Stimulated activated CD4-positive, alpha-beta T cell treated with anti-CD3 and anti-CD28 coated beads, Interleukin-2, amount 100 ng/mL, for 48 hours (primary cell): ENCODE results near the gene PATJ.

Experiments used
- DNase-seq, 2 donors: peaks; one replicate each; pipeline ENCODE4 v3.0.0-alpha.2; 2020

The PATJ gene

DNA sequence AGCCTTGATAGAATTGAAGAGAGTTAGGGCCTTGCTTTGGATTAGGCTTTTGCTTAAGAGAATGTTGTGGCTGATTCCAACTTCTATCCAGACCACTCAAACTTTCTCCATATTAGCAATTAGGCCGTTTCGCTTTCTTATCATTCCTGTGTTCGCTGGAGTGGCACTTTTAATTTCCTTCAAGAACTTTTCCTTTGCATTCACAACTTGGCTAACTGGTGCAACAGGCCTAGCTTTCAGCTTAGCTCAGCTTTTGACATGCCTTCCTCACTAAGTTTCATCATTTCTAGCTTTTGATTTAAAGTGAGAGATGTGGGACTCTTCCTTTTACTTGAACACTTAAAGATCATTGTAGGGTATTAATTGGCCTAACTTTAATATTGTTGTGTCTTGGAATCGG, 268.7 kb downstream of the PATJ start:
- DNase-seq, result no peak

DNA sequence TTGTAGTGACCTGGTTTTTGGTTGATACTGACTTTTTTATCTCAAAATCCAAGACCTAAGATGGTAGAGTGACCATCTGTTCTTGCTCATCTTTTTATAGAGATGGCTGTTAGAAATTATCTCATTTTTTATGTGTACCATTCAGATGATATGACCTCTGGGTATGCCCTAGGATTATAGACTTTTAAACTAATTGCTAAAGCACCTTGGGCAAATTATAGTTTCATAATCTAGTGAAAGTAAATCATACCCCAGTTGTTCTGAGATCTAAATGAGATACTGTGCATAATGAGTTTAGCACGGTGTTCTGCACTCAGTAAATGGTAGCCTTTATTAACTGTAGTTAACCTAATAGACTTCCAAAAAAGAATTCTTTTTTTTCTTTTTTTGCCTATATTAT, 269.8 kb downstream of the PATJ start:
- no peak for DNase-seq

DNA sequence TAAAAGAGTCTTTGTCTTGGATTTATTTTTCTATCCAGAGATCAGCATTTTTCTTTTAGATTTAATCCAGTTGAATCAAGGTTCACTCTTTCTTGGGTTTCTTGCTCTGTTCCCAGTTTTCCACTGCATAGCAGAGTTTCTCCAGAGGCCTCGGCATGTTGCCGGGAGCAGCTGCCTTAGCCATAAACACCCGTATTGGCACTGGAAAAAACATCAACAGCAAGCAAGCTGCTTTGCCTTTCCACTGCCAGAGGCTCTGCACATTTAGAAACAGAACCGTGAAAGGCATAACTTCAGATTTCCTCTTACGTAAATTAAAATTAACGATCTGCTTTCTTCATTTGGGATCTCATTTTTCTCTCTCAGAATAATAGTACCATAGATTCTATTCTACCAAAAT, 270.6 kb downstream of the PATJ start:
- DNase-seq, result no peak

DNA sequence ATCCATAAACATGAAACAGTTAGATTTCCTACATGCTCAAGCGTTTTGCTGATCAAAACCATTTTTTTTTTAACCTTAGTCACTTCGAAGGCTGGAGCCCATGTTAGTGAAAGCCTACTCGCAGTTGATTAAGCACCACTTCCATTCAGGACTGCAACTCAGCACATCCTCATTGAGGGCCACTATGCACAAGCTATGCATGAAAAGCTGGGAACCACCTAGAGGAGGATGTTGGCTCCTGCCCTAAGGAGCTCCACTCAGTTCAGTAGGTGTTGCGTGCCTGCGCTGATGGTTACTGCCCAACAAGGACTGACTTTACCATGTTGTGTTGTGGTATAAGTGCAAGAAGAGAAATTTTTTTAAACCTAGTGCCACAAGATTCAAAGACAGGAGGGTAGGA, 271.0 kb downstream of the PATJ start:
- DNase-seq, result no peak

DNA sequence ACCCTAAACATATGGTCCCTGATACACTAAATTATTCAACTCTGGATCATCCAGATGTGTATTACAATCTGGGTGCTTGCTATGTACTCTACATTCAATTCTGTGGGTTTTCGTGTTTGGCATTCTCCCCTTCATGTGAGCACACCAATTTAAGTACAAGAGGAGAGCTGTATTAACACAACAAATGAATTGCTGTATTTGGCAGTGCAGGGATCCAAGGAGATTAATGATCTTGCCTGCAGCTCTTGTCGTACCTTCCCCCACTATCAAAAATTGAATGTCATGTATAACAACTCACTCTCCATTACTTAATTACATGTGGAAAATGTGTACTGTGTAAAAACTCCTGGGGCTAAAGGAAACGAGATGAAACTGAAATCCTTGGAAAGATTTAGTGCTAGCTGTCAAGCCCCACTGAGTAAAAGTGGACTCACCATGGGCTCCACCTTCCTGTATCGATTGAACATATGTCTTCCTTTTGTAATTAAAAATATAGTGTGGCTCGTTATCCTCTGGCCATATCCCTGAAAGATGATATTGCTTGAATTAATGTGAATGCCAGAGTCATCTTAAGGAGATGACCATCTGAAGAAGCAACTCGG, 280.2 kb downstream of the PATJ start:
- DNase-seq, result no peak

DNA sequence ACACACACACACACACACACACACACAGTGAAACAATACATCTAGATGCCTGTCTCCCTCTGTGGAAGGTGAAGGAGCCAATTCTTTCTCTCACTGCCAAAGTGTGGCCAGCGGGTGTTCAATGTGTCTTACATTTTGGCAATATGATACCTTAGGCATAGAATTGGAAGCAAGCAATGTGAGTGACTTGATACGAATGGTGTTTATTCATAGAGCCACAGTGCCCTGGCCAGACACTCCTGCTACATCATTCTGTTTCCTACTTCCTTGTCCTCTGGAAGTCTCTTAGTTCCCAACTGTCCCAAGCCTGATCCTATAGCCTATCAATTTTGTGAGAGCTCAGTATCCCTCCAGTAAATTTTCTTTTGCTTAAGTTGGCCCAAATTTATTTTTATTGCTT, 282.4 kb downstream of the PATJ start:
- DNase-seq, result no peak

DNA sequence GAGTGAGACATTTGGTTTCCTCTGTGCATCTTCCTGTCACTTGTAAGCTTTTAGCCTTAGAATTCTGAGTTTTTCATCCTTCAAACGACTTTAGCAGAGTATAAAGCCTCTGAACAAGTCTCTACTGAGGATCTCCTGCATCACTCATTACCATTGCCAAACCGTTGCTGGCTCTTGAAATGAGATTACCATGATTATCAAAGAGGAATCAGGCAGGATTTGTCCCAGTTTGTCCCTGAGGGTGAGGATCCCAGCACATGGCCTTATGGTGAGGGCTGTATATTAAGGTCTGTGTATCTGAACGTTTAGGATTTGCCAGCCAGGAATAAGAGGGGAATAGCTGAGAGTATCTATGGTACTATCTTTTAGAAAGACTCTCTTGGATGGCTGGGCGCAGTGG, 282.9 kb downstream of the PATJ start:
- no peak for DNase-seq

DNA sequence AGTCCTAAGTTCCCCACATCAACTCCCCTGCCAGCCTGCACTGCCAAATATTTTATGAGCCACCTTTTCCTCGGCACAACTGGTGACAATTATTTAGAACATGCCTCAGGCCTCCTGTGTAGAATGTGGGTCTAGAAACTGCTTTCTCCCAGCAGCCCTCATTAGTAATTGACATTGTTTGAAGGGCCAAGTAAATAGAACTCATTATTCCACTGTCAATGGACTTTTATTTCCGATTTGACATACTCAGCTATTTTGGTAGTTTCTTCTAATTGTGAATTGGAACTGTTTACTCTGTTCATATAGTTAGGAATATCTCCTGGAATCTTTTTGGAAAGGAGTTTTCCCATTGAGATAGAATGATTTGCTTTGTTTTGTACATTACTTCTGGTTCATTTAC, 283.6 kb downstream of the PATJ start:
- DNase-seq, result no peak

DNA sequence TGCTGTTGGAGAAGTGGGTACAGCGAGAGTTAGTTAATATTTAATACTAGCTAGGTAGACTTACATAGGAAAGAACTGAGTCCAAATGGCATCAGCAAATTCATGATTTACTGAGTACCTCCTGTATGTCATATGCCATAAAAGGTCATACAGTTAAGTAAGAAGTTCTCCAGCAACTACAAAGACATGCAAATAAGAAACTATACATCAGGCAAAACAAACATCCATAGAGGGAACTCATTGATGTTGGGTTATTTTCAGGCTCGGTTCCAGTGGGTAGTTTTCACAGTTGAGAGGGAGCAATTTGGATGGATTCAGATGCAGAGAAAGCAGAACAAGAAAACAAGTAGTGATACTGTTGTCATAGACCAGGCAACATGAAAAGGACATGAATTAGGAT, 287.4 kb downstream of the PATJ start:
- no peak for DNase-seq

DNA sequence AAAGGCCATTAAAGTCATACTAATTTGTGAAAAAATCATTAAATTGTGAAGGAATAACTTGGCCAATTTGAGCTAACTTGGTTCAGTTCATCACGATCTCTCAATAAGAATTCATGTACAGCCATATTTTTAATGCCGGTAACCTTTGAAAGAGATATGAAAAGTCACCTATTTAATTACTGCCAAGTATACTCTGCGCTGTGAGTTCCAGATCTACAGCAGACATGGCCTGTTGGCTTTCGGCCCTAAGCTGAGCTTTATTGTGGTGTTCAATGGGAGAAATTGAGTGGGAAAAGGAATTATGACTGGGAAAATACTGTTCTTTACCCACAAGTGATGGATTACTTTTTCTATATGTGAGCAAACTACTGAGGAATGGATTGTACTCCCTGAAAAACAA, 292.5 kb downstream of the PATJ start:
- DNase-seq, result no peak

DNA sequence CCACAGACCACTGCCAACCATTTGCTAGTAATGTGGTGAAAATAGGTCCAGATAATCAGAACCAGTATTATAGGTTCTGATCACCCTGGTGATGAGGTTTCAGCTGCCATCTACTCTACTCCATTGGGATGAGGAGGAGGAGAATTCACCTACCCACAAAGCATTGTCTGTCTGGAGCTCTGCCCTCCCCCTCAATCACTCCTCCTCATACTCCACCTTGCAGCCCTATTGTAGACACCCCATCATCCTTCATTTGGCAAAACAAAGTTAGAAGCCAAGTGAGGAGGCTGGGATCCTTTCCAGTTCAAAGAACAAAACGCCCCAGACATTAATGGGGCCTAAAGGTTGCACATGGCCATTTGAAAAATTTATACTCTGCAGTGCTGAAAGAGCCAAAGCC, 295.0 kb downstream of the PATJ start:
- no peak for DNase-seq

DNA sequence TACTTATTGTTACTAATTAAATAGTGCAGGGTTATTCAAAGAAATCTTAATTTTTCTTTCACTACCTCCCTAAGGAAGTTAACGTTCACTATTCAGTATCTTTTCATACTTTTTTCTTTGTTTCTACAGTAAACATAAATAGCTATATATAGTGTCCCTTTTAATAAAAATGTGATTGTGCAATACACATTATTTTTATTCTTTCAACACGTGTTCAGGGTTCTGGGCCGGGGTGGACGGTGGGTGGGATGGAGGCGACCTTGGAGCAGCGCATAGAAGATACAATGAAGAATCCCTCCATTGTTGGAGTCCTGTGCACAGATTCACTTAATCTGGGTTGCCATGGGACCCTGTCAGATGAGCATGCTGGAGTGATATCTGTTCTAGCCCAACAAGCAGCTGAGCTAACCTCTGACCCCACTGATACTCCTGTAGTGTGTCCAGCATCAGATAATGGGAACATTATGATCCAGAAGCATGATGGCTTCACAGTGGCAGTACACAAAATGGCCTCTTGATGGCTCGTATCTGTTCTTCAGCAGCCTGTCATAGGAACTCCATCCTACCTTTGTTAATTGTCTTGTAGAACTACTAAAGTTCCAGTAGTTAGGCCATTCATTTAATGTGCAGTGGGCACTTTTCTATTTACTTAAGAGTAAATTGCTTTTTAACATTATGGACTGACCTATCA, 296.5 kb downstream of the PATJ start:
- no peak for DNase-seq

DNA sequence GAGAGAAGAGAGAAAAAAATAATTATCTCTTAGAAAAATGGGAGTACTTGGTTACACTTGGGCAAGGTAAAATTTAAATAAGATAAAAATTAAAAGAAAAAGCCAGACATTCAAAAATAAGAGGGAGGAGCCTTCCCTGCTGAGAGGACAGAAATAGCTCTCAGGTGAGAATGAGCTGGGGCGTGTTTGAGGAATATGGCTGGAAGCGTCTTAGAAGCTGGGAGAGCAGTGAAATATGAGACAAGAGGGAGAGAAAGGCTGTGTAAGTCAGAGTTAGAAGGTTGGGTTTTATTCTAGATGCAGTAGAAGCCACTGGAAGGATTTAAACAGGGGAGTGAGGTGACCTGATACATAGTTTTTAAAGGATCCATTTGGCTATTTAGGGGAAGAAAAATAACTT, 298.2 kb downstream of the PATJ start:
- no peak for DNase-seq

DNA sequence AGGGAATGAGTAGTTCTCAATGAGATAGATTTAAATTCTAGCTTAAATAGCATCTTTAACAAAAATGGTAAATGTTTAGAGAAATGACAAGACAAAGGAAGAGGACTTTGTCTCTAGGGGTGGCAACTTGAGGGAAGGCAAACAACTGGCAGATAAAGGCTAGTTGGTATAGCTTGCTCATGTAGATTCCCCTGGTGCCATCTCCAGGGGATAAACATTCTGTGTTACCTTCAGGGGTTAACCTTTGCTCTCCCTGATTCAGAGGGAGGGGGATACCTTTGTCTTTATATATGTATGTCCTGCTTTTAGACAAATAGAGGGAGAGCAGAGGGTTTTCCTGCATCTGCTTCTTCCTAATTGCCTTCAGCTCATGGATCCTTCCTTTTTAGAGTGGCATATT, 298.7 kb downstream of the PATJ start:
- DNase-seq, result no peak

DNA sequence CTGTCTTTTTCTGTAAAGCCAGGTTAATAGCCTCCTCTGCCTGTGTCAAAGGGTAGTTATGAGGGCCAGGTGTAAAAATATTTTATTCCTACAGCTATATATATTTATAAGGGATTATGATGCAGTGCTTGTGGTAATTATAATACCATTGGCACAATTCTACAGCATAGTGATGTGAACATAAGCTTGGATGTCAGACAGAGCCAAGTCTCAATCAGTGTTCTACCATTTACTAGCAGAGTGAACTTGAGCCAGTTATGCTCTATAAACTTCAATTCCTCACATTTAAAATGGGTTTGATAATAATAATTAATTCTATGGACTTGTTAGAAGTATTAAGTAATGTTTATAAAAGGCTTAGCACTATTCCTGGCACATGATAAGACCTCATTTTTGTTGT, 300.9 kb downstream of the PATJ start:
- DNase-seq, result no peak

DNA sequence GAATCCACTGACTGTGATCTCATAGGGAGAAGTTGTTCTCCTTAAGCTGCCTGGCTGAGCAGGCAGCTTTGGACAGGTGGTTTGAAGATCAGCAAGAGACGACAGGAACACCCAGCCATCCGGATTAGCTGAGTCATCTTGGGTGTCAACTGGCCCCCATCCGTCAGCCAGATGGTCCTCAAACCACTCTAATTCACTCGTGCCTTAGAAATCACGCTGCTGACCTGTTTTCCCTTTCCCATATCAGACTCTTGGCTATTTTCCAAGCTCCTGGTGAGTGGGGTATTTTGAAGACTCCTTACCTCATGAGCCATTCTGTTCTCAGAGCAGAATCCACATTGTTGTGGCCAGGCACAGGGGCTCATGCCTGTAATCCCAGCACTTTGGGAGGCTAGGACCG, 303.3 kb downstream of the PATJ start:
- no peak for DNase-seq

DNA sequence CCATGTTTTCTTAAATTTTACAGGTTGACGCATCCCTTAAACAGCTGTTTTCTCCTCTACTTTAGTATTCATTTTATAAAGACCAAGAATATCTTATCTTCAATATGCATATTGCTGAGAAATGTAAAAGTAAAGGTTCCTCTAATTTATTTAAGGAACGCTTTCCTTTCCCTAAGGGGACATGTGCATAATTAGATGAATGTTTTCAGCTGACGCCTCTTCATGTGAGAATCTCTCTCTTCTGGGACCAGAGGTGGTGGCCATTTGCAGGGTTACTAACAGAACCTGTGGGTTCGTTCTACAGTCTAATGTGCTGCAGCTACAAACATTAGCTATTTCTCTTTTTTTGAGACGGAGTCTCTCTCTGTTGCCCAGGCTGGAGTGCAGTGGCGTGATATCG, 304.6 kb downstream of the PATJ start:
- DNase-seq, result no peak

DNA sequence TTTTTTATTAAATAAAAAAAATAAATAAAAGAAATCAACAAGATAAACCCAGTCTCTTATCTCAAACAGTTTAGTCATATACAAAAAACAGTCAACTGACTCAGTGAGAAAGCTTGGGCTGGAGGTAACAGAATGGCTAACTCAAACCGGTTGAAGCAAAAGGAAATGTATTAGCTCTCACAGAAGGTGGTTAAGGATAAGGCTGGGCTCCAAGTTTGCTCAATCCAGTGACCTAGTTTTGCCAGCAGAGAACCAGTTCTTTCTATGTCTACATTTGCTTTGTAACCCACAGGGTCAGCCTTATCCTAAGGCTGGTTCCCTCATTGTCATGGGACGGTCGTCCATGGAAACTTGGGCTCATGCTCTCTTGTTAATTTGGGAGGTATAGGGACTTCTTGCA, 307.9 kb downstream of the PATJ start:
- no peak for DNase-seq

DNA sequence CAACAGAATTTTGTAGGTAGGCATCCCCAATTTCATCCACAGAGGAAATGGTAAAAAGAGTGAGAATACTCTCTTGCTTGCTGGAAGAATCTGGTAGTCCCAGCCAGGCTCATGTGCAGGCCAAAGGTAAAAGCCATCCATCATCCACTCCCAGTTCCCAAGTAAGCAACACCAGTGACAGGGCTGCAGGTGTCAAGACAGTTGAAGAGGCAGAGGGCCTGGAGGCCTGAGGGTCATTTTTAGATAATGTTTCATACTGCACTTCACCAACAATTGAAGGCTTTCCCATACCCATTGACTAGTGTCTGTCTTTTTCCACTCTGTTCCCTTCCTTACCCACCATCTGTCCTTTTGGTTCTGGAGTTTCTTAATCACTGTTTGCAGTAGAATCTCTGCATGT, 310.7 kb downstream of the PATJ start:
- no peak for DNase-seq

DNA sequence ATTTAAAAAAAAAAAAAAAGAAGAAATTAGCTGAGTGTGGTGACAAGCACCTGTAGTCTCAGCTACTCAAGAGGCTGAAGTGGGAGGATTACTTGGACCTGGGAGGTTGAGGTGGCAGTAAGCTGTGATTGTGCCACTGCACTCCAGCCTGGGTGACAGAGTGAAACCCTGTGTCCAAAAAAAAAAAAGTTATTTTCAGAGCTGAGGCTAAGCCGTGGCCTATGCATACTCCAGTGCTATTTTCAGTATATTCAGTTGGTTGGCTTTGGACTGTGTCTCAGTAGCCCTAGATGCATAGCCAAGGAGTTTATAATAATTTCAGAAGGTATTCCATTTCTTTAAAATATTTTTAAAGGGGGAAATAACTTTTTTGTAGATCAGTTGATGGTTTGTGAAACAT, 311.9 kb downstream of the PATJ start:
- DNase-seq, result no peak

DNA sequence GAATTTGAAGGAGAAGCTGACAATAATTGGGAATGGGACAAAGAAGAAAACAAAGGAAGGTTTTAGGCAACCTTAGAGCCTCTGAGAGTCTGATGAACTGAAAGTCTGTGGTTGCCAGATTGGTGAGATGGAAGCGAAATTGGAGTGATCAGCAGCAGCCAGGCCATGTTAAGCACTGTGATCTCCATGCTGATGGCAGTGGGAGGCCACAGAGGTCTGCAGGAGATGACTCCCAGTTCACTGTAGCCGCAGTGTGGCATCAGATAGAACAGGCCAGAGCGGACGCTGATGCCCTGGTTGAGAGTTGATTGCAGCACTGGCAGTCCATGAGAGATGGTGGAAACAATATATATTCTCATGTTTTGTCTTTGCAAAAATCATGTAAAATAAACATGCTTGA, 314.9 kb downstream of the PATJ start:
- no peak for DNase-seq

DNA sequence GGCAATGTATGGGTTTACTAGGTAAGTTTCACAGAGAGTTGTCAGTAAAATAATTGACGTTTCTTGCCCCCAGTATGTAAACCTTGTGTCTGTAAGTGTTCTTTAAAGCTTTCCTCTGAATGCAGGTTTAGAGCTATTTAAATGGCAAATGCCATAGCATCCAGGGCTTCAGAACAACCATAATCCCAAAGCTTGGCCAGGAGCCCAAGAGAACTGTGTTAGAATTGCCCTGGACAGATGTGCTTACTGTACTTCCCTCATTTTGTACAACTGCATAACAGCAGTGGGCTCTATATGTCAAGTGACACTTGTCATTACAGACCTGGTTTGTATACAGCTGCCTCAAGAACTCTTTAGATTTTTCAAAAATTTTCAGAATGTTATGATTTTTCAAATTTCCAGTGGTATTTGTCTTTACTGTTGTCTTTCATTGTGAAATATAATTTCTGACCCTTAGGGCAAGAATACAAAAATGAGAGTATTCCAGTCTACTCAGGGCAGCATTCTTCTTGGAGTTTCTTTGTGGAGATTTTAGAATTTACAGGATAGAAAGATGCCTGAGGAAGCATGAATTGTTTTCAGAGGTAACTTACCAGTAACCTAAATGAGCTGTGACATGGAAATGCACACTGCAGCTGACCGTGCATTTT, 315.5 kb downstream of the PATJ start:
- DNase-seq, result no peak

DNA sequence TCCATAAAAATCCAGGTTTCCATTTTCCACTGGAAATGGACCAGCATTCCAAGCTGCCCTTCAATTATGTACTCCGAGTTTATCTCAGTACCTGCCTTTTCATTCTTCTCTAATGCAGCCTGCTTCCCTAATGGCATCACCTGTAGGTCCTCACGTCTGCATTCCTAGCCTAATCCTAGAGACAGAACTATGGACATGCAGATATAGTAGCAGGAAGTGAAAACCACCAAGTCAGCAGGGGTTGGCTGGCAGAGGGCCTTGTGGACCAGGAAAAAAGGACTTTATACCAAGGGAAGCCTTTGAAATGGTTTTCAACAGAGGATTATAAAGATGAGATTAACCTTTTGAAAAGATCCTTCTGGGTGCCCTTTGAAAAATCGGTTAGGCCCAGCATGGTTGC, 316.7 kb downstream of the PATJ start:
- DNase-seq, result no peak

DNA sequence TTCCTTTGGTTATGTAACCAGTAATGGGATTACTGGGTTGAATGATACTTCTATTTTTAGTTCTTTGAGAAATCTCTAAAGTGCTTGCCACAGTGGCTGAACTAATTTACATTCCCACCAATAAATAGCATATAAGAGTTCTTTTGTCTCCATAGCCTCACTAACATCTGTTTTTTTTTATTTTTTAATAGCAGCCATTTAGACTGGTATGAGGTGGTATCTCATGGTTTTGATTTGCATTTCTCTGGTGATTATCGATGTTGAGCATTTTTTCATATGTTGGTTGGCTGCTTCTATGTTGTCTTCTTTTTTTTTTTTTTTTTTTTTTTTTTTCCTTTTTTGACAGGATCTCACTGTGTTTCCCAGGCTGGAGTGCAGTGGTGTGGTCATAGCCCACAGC, 319.8 kb downstream of the PATJ start:
- DNase-seq, result no peak
